Measurements from ENCODE around the gene EEFSEC. TPM values are rescaled to one million over a fixed set of nuclear protein-coding genes. Genes with fewer than 3 reads are reported as not detected.

Gene EEFSEC
- total RNA-seq, 1 donor from 2014 or later = 0.92 TPM

- no peaks in the 10 kb centered on the region for H3K9me3 ChIP-seq (ENCODE audit: low read depth)
- Mint-ChIP-seq H3K4me1 (peaks cover 8% of the 10 kb centered on the region), H3K4me3 (no peak overlapping the region), H3K9me3 (peaks cover under 1% of the 10 kb centered on the region), H3K27ac (no peak overlapping the region), H3K27me3 (ENCODE audit: insufficient read depth, low read depth) (peaks cover 3% of the 10 kb centered on the region), H3K36me3 (peaks cover 1% of the 10 kb centered on the region)
- no peaks in the 10 kb centered on the region for H3K27me3 ChIP-seq
- H3K36me3 ChIP-seq = no peaks in the 10 kb centered on the region
- no peak overlapping the region for H3K9ac ChIP-seq
- no peak overlapping the region for H3K4me3 ChIP-seq
- TF ChIP-seq CTCF (IDR thresholded peaks at IDR 0.05) (no peak), EZH2 (IDR thresholded peaks at IDR 0.05) (no peak), EZH2phosphoT487 (IDR thresholded peaks at IDR 0.05) (no peak)
- DNase-seq (ENCODE audit: low spot score) = no peak
- H2AFZ ChIP-seq (replicated peaks) = no peak overlapping the region
- H3F3A ChIP-seq (ENCODE audit: low read depth) = no peaks in the 10 kb centered on the region
- H3K4me2 ChIP-seq = no peak overlapping the region
- H3K79me2 ChIP-seq (ENCODE audit: low read depth) = no peaks in the 10 kb centered on the region
- no peaks in the 10 kb centered on the region for H3K4me1 ChIP-seq
- no peaks in the 10 kb centered on the region for H4K20me1 ChIP-seq (ENCODE audit: low read depth)
- no peak overlapping the region for H3K27ac ChIP-seq
These were observed 62.7 kb downstream of the EEFSEC start for GRCh38 chr3:128215800-128216495.

GRCh38 chr3:128217702-128218547 is 64.6 kb downstream of the EEFSEC start:
- Histone ChIP-seq H3K36me3 (peaks cover 3% of the 10 kb centered on the region), H3K79me2 (ENCODE audit: low read depth) (no peaks in the 10 kb centered on the region), H3K27ac (no peak overlapping the region), H3K27me3 (no peaks in the 10 kb centered on the region), H4K20me1 (ENCODE audit: low read depth) (no peaks in the 10 kb centered on the region), H2AFZ (replicated peaks) (no peak overlapping the region), H3K9me3 (ENCODE audit: low read depth) (peaks cover 8% of the 10 kb centered on the region), H3F3A (ENCODE audit: low read depth) (no peaks in the 10 kb centered on the region), H3K4me2 (no peak overlapping the region), H3K4me1 (no peaks in the 10 kb centered on the region), H3K4me3 (no peak overlapping the region), H3K9ac (no peak overlapping the region)
- no peak overlapping the region for H3K27ac Mint-ChIP-seq
- H3K36me3 Mint-ChIP-seq = peaks cover 6% of the 10 kb centered on the region
- peaks cover 5% of the 10 kb centered on the region for H3K9me3 Mint-ChIP-seq
- H3K4me3 Mint-ChIP-seq = no peak overlapping the region
- no peaks in the 10 kb centered on the region for H3K27me3 Mint-ChIP-seq (ENCODE audit: insufficient read depth, low read depth)
- DNase-seq (ENCODE audit: low spot score) = no peak
- no peak for TF ChIP-seq CTCF (IDR thresholded peaks at IDR 0.05)
- no peak for TF ChIP-seq EZH2phosphoT487 (IDR thresholded peaks at IDR 0.05)
- no peak for TF ChIP-seq EZH2 (IDR thresholded peaks at IDR 0.05)
- H3K4me1 Mint-ChIP-seq = peaks cover 8% of the 10 kb centered on the region

GRCh38 chr3:128218548-128219257 is 65.4 kb downstream of the EEFSEC start:
- Mint-ChIP-seq H3K4me3 (no peak overlapping the region), H3K4me1 (peaks cover 8% of the 10 kb centered on the region), H3K36me3 (peaks cover 6% of the 10 kb centered on the region), H3K9me3 (peaks cover 11% of the 10 kb centered on the region), H3K27me3 (ENCODE audit: insufficient read depth, low read depth) (no peaks in the 10 kb centered on the region), H3K27ac (no peak overlapping the region)
- no peaks in the 10 kb centered on the region for H3K27me3 ChIP-seq
- no peaks in the 10 kb centered on the region for H3K4me1 ChIP-seq
- TF ChIP-seq EZH2phosphoT487 (IDR thresholded peaks at IDR 0.05) = no peak
- no peak for TF ChIP-seq EZH2 (IDR thresholded peaks at IDR 0.05)
- TF ChIP-seq CTCF (IDR thresholded peaks at IDR 0.05) = no peak
- DNase-seq (ENCODE audit: low spot score) = no peak
- no peak overlapping the region for H3K9ac ChIP-seq
- H3F3A ChIP-seq (ENCODE audit: low read depth) = no peaks in the 10 kb centered on the region
- no peaks in the 10 kb centered on the region for H3K79me2 ChIP-seq (ENCODE audit: low read depth)
- H2AFZ ChIP-seq (replicated peaks) = no peak overlapping the region
- no peak overlapping the region for H3K4me3 ChIP-seq
- H3K36me3 ChIP-seq = peaks cover 3% of the 10 kb centered on the region
- H3K9me3 ChIP-seq (ENCODE audit: low read depth) = peaks cover 9% of the 10 kb centered on the region
- no peak overlapping the region for H3K4me2 ChIP-seq
- no peak overlapping the region for H3K27ac ChIP-seq
- H4K20me1 ChIP-seq (ENCODE audit: low read depth) = no peaks in the 10 kb centered on the region
